GM04504 (cell line): ENCODE results near the gene CHMP1B.

Experiments
- DNase-seq: peaks from one replicate; pipeline ENCODE4 v3.0.0-alpha.2; 2012; ENCODE audit warnings: low read depth

The CHMP1B gene

DNA sequence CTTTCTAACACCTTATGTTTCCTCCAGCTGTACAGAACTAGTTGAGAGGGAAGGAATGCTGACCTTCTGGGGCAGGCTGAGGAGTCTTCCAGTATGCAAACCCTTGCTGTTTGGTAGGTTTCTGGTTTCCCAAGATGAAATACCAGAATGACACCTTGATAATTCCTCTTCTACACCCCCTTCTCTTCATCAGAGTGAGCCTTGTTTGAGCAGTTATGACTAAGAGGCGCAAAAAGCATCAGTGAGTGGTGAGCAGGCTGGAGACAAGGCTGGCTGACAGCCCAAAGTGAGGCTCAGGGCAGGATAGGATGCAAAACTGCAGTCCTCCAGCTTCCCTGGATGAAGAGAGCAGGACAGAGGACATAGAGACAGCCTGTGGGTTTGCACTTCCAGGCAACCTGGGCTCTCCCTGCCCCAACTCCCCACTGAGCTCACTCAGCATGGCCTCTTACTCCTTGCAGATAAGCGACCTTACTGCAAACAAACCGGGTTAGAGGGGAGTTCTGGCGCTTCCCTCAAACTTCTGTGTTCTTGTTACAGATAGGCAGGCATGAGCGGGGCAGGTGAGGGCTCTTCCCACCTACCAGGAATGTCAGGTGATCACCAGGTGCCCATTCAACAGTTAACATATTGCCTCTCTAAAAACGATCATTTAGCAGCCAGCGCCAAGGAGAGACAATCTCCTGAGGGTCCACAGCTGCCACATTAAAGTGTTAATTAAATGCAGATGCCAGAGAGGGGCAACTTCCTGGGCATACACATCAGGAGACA, 51.5 kb downstream of the CHMP1B start:
- DNase-seq = no peak
